GM13977 (cell line): Measurements from ENCODE around the gene PPP1R14D.

Experiments
- DNase-seq: peaks from one replicate; pipeline ENCODE4 v3.0.0; 2012; ENCODE audit warnings: low spot score
- CTCF ChIP-seq: IDR thresholded peaks from 2 replicates; pipeline ENCODE4 v1.5.1; 2012; ENCODE audit warnings: mild to moderate bottlenecking, control low read depth; ENCODE audit not compliant: insufficient read depth; ENCODE audit errors: extremely low read depth, missing control alignments
- in situ Hi-C: fragments of 300-500 bp; cut with MboI; formaldehyde crosslinking; loops from one replicate; pipeline ENCODE4 v1.12.0; 2022; ENCODE audit warnings: low sequenced_read_pairs, low pct_unique_long_range_greater_than_20kb, mixed read lengths, inconsistent platforms; ENCODE audit not compliant: unreplicated experiment

PPP1R14D gene

GRCh38 chr15:40858706-40859105 lies 30.2 kb upstream of the PPP1R14D start:
- no peak for DNase-seq
- no peak for TF ChIP-seq CTCF
- in situ Hi-C loops: loop anchor here (5.0 kb wide), 1 partner anchor 34 kb away; the partner anchor contains the start of gene VPS18

GRCh38 chr15:40857601-40858341 lies 29.3 kb upstream of the PPP1R14D start:
- TF ChIP-seq CTCF: peak; percentile 96
- in situ Hi-C loops: loop anchor here (5.0 kb wide), 1 partner anchor 35 kb away; the partner anchor contains the start of gene VPS18
- peak; percentile 87 for DNase-seq

GRCh38 chr15:40856746-40857145 lies 28.2 kb upstream of the PPP1R14D start:
- no peak for TF ChIP-seq CTCF
- no peak for DNase-seq
- in situ Hi-C loops: loop anchor here (5.0 kb wide), 1 partner anchor 36 kb away; the partner anchor contains the start of gene VPS18

- DNase-seq: no peak
- no peak for TF ChIP-seq CTCF
- in situ Hi-C loops: loop anchor here (5.0 kb wide), 1 partner anchor 37 kb away; the partner anchor contains the start of gene VPS18
Observed at GRCh38 chr15:40855706-40856234, 27.3 kb upstream of the PPP1R14D start.

- DNase-seq: no peak
- in situ Hi-C loops: no loop called here
- TF ChIP-seq CTCF: no peak
Observed at GRCh38 chr15:40854161-40854560, 25.7 kb upstream of the PPP1R14D start.

- TF ChIP-seq CTCF: no peak
- in situ Hi-C loops: no loop called here
- no peak for DNase-seq
Observed at GRCh38 chr15:40853241-40853890, 24.9 kb upstream of the PPP1R14D start.
